Effector CD8-positive, alpha-beta T cell (primary cell): ENCODE results near the gene ADCY3.
A peak's percentile ranks its signal among the peaks of the same experiment; 100 is the strongest.
"Not testable (repeated sequence)": the region's sequence is repeated elsewhere in the genome, so short reads cannot be mapped to it uniquely, and the experiment has no call there.

Source experiments
- DNase-seq: peaks from one replicate; lab custom pipeline; 2025; lab: John Stamatoyannopoulos, UW

Gene ADCY3

GRCh38 chr2:24809316-24810007 is 110.6 kb downstream of the ADCY3 start:
- DNase-seq: no peak

GRCh38 chr2:24806661-24807036 is 113.4 kb downstream of the ADCY3 start:
- no peak for DNase-seq

GRCh38 chr2:24805811-24806660 is 114.0 kb downstream of the ADCY3 start:
- not testable (repeated sequence) for DNase-seq

GRCh38 chr2:24800487-24800886 is 119.5 kb downstream of the ADCY3 start:
- not testable (repeated sequence) for DNase-seq

- no peak for DNase-seq
These were observed 122.4 kb downstream of the ADCY3 start for GRCh38 chr2:24797644-24798043.

GRCh38 chr2:24793761-24794435 is 126.1 kb downstream of the ADCY3 start:
- DNase-seq: no peak

- peak; percentile 88 for DNase-seq
These were observed 126.9 kb downstream of the ADCY3 start, which contains the start of the genes CENPO and PTRHD1 for GRCh38 chr2:24792874-24793760. Gene CENPO (plus strand): TSS chr2:24793425. CDS start chr2:24793920, 495 bp downstream. Gene PTRHD1 (minus strand): TSS chr2:24793391. CDS start chr2:24793377, 14 bp downstream.

- DNase-seq: no peak
These were observed 127.5 kb downstream of the ADCY3 start for GRCh38 chr2:24792542-24792873.

- DNase-seq: no peak
These were observed 128.6 kb downstream of the ADCY3 start for GRCh38 chr2:24791452-24791851.

GRCh38 chr2:24788816-24789215 is 131.2 kb downstream of the ADCY3 start:
- no peak for DNase-seq

- DNase-seq: no peak
These were observed 132.5 kb downstream of the ADCY3 start for GRCh38 chr2:24787532-24787931.

- DNase-seq: no peak
These were observed 134.2 kb downstream of the ADCY3 start for GRCh38 chr2:24785671-24786321.

GRCh38 chr2:24783641-24784040 is 136.4 kb downstream of the ADCY3 start:
- no peak for DNase-seq

GRCh38 chr2:24779116-24779515 is 140.9 kb downstream of the ADCY3 start:
- no peak for DNase-seq

GRCh38 chr2:24774373-24774772 is 145.7 kb downstream of the ADCY3 start:
- no peak for DNase-seq

- DNase-seq: no peak
These were observed 148.1 kb downstream of the ADCY3 start for GRCh38 chr2:24771764-24772586.

- no peak for DNase-seq
These were observed 149.0 kb downstream of the ADCY3 start for GRCh38 chr2:24771061-24771460.
